22Rv1 (cell line): ENCODE results near the gene THAP2.

Source experiments
- H3K27ac ChIP-seq: fragments of 450-650 bp; 2 replicates; pipeline ENCODE4 v1.5.1; 2017
- ZFX ChIP-seq: fragments of 450-650 bp; IDR thresholded peaks from 2 replicates; pipeline ENCODE4 v1.6.1; 2017; ENCODE audit warnings: antibody characterized with exemption, borderline replicate concordance
- TF ChIP-seq, protein P1 (sequence below): fragments of 450-650 bp; IDR thresholded peaks from 2 replicates; pipeline ENCODE4 v1.5.1; 2017; ENCODE audit warnings: mild to moderate bottlenecking

THAP2 gene

DNA sequence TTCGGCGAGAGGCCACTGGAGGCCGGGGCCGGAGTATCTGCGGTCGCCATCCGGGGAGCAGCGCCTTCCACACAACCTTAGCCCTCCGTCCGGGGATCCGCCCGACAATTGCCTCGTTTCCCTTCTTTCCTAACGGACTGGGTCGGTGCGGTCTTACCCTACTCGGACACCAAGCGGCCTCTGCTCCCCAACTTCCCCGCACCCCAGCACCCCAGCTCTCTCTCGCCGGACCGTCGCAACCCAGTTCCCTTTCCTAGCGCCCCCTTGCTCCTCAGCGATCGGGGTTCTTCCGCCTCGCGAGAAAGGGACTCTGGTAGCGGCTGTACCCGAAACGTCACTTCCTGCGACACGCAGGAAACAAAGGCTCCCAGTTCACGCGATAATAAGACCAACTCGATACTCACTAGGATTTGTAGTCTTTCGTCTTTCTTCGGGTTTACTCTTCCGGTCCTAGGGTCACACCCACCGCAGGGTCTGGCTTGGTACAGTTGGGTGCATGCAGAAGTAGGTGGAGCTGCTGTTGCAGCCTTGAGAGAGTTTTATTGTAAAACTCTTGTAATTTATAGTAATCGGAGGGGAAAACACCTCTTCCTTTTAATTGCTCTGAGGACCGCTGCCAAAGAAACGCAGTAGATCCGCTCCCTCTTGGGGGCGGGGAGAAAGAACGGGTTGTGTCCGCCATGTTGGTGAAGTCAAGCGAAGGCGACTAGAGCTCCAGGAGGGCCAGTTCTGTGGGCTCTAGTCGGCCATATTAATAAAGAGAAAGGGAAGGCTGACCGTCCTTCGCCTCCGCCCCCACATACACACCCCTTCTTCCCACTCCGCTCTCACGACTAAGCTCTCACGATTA lies at the start of gene THAP2, which contains the start of gene ZFC3H1:
TSS of gene THAP2 (plus strand) at position 741 of the 850 bp plus-strand sequence. CDS start 209 bp downstream, outside the sequence.
TSS of gene ZFC3H1 (minus strand) at position 288 of the 850 bp plus-strand sequence. CDS start at position 50, 238 bp downstream.
- TF ChIP-seq ZFX: no peak
- TF ChIP-seq, protein P1, sequence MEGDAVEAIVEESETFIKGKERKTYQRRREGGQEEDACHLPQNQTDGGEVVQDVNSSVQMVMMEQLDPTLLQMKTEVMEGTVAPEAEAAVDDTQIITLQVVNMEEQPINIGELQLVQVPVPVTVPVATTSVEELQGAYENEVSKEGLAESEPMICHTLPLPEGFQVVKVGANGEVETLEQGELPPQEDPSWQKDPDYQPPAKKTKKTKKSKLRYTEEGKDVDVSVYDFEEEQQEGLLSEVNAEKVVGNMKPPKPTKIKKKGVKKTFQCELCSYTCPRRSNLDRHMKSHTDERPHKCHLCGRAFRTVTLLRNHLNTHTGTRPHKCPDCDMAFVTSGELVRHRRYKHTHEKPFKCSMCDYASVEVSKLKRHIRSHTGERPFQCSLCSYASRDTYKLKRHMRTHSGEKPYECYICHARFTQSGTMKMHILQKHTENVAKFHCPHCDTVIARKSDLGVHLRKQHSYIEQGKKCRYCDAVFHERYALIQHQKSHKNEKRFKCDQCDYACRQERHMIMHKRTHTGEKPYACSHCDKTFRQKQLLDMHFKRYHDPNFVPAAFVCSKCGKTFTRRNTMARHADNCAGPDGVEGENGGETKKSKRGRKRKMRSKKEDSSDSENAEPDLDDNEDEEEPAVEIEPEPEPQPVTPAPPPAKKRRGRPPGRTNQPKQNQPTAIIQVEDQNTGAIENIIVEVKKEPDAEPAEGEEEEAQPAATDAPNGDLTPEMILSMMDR: peak; percentile 41
- H3K27ac ChIP-seq: peak within 1 kb of the TSS; percentile 99

DNA sequence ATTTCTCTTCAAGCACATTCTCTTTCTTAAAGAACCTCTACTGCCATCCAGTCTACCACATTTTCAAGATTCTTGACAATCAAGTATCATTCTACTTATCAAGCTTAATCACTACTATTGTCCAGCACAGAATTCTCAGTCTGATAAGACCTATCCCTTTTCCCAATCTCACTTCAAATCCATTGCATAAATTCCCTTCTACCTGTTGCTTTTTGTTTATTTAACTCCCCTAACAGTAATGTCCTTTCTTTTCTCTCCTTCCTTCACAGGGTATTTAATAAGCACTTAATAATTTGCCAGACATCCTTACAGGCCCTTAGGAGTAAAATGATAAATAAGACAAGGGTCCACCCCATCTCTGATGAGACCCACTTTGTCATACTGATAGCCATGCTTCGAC lies 42.2 kb upstream of the THAP2 start:
- TF ChIP-seq, protein P1: no peak
- TF ChIP-seq ZFX: no peak
- no peak overlapping the region for H3K27ac ChIP-seq

DNA sequence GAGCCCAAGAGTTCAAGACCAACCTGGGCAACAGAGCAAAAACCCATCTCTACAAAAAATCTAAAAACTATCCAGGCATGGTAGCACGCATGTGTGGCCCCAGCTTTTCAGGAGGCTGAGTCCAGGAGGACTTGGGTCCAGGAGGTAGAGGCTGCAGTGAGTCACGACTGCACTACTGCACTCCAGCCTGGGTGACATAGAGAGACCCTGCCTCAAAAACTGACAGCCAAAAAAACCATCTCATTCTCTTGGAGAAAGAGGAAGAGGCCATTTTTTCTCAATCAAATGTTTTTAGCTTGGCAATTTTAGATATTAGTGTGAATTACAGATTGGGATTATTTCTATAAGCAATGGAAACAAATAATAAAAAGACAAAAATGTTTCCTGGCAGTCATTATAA lies 38.6 kb upstream of the THAP2 start:
- no peak overlapping the region for H3K27ac ChIP-seq
- TF ChIP-seq, protein P1: no peak
- no peak for TF ChIP-seq ZFX

DNA sequence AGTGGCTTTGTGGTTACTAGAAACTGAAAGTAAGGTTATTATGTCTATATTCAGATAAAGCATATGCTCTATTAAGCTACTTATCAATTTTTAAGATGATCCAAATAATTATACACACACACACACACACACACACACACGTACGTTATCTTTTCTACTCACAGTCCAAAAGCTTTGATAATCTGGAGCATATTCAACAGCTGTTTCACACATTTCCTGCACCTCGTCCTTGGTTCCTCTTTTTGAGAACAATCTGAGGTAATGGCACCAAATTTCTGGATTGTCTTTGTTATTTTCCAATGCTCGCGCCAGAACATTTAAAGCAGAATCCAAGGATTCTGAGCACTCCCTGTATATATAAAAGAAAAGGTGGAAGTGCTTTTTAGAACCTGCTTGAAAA lies 38.0 kb upstream of the THAP2 start:
- TF ChIP-seq ZFX: no peak
- TF ChIP-seq, protein P1: no peak
- 0 out of 2 replicates have a peak overlapping the region, but pooled peaks have one; percentile 37 for H3K27ac ChIP-seq

DNA sequence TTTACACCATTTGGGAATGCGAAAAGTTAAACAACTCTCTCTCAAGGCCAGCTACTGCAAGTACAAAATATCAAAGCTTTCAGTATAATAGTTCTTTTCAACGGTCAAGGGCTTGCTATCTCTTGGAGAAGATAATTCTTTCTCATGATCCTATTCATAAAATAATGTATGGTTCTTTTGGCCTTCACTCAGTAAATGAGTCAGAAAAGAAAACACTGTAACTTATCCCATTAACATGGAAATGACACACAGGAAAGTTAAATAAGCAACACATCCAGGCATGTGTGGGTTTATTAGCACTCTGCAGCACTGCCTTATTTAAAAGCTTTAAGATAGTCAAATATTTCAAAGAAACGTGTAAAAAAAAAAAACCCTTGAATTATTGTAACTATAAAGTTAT lies 37.3 kb upstream of the THAP2 start:
- H3K27ac ChIP-seq: peak overlapping the region; percentile 37; the same call in 1 of the 2 replicates
- TF ChIP-seq, protein P1: no peak
- TF ChIP-seq ZFX: no peak

DNA sequence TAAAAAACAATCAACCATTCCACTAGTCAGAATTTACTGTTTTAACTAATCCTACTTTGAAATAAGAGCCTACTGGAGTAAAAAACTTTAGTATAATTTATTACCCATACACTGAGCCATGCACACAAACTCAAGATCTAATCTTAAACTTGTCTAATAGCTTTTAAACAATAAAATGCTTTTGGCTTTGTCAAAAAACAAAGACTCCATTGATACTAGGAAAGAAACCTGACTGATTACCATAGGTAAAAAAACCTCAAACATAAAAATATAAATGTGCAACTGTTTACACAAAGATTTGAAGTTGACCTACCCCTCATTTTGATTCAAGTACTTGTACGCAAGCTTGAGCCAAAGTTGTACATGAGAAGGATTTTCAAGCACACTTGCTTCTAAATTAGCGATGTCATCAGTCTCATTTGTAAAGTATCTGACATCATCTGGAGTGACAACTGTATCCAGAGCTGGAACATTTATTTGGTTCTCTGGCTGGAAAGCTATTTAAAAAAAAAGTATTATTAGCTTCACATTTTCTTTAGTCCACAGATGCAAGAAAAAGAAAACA lies 36.6 kb upstream of the THAP2 start:
- H3K27ac ChIP-seq: peak overlapping the region; percentile 37
- TF ChIP-seq ZFX: no peak

DNA sequence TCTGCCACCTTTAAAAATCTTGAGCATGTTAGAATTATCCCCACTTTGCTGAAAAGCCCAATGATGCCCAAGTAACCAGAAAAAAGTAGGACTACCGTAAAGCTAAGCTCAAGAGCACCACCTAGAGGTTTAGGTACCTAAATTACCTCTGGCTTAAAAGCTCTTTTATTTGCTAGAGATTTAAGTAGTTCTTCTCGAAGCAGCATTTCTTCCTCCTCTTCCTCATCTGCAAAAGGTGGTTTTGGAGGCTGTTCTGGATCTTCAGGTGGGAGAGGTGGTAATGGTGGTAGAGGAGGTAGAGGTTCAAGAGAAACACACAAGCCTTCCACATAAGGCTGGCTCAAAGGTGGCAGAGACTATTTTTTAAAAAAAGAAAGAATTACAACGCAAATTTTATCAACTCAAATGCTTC lies 27.4 kb upstream of the THAP2 start:
- TF ChIP-seq ZFX: no peak
- TF ChIP-seq, protein P1: peak; percentile 97
- no peak overlapping the region; the same call in 1 of the 2 replicates for H3K27ac ChIP-seq
